K562 (cell line): ENCODE results near the gene PAFAH1B2. TPM values are rescaled to one million over a fixed set of nuclear protein-coding genes. Genes with fewer than 3 reads are reported as not detected.

ENCODE experiments used
- ATAC-seq: fragments of 200-7000 bp; cut with Tn5 transposase; 3 replicates; pipeline ENCODE4 v1.9.1; 2020; ENCODE audit warnings: moderate library complexity
- BruUV-seq: library from RNA; stranded (reverse); fragments of 400-500 nt; replicated peaks from 2 replicates; lab custom pipeline; 2021; lab: Mats Ljungman, UMichigan
- CTCF ChIA-PET: fragments of 300-600 bp; formaldehyde crosslinking; extraction: SDS; loops from one replicate; lab custom pipeline; 2021; ENCODE audit warnings: low intra/inter-chr PET ratio; lab: Yijun Ruan, JAX
- POLR2A ChIA-PET: fragments of 300-600, 350-650 bp; sonication (Branson Sonifier 250); formaldehyde crosslinking; extraction: SDS; loops from one replicate; lab custom pipeline; 2021; ENCODE audit warnings: antibody characterized with exemption, inconsistent platforms; lab: Yijun Ruan, JAX
- DNase-seq, 4 experiments: peaks; one replicate each; pipeline versions ENCODE4 v3.0.0 to v3.0.0-alpha.2; 2011 to 2018; ENCODE audit warnings: low spot score in 3 of 4, mixed read lengths in 3 of 4; ENCODE audit errors: extremely low read depth in 1 of 4
- FAIRE-seq: peaks from 2 replicates; lab custom pipeline; 2011; peaks lifted over from hg19 to GRCh38; lab: Jason Lieb, UNC
- H2AFZ ChIP-seq: 2 replicates; pipeline ENCODE4 v1.6.0; 2011; ENCODE audit warnings: low read depth, low read length, control low read depth, inconsistent platforms
- H3K27ac ChIP-seq: fragments of 200-600 bp; 3 replicates; pipeline ENCODE4 v1.8.0; 2011; ENCODE audit warnings: low read depth, mild to moderate bottlenecking, control low read depth, inconsistent platforms, low read length, moderate library complexity, mixed read lengths; ENCODE audit errors: extremely low read depth
- H3K27me3 ChIP-seq, 2 experiments: fragments of 300-600 bp in 1 of 2; 2 replicates in 1 of 2; 3 replicates in 1 of 2; pipeline versions ENCODE4 v1.6.0 to v1.8.0; 2011; ENCODE audit warnings: inconsistent platforms in 2 of 2, low read length in 2 of 2, mild to moderate bottlenecking in 1 of 2, mixed read lengths in 1 of 2, moderate library complexity in 1 of 2; ENCODE audit not compliant: control insufficient read depth in 2 of 2, insufficient read depth in 2 of 2
- H3K36me3 ChIP-seq: fragments of 300-600 bp; 3 replicates; pipeline ENCODE4 v1.8.0; 2011; ENCODE audit warnings: mild to moderate bottlenecking, low read length, inconsistent platforms; ENCODE audit not compliant: control insufficient read depth, insufficient read depth
- H3K4me1 ChIP-seq, 2 experiments: fragments of 200-600 bp in 1 of 2; replicated peaks in 1 of 2; 2 replicates in 1 of 2; 3 replicates in 1 of 2; pipeline versions ENCODE4 v1.5.1 to v1.8.0; 2011; ENCODE audit warnings: inconsistent platforms in 2 of 2, low read length in 2 of 2, mild to moderate bottlenecking in 1 of 2, mixed read lengths in 1 of 2, moderate library complexity in 1 of 2; ENCODE audit not compliant: control insufficient read depth in 2 of 2, insufficient read depth in 2 of 2
- H3K4me2 ChIP-seq: 2 replicates; pipeline ENCODE4 v1.6.1; 2011; ENCODE audit warnings: low read length, control low read depth, inconsistent platforms, mixed read lengths; ENCODE audit not compliant: insufficient read depth
- H3K4me3 ChIP-seq: fragments of 200-600 bp; sonication (generic), shearing (Covaris generic); 2 replicates; pipeline ENCODE4 v1.5.1; 2016; ENCODE audit warnings: control low read depth, inconsistent platforms
- H3K79me2 ChIP-seq: fragments of 200-600 bp; 3 replicates; pipeline ENCODE4 v1.8.0; 2011; ENCODE audit warnings: low read length, inconsistent platforms; ENCODE audit not compliant: control insufficient read depth, insufficient read depth
- H3K9ac ChIP-seq, 2 experiments: 2 replicates each; pipeline versions ENCODE4 v1.6.0 to v1.6.1; 2011; ENCODE audit warnings: low read depth in 2 of 2, low read length in 2 of 2, control low read depth in 1 of 2, inconsistent platforms in 1 of 2, mild to moderate bottlenecking in 1 of 2, mixed read lengths in 1 of 2; ENCODE audit not compliant: insufficient read depth in 1 of 2
- H3K9me1 ChIP-seq: one replicate; pipeline ENCODE4 v1.6.0; 2011; ENCODE audit warnings: inconsistent platforms, mild to moderate bottlenecking, low read length, moderate library complexity; ENCODE audit not compliant: control insufficient read depth, insufficient read depth
- H3K9me3 ChIP-seq: replicated peaks from 2 replicates; pipeline ENCODE4 v1.5.1; 2011; ENCODE audit warnings: low read depth, low read length, inconsistent platforms; ENCODE audit not compliant: control insufficient read depth, insufficient read depth
- H4K20me1 ChIP-seq: replicated peaks from 2 replicates; pipeline ENCODE4 v1.6.1; 2011; ENCODE audit warnings: low read length, inconsistent platforms, mixed read lengths; ENCODE audit not compliant: control insufficient read depth, insufficient read depth
- FOXA3 ChIP-seq, 2 experiments: fragments of 450-650 bp in 1 of 2; sonication (generic) in 1 of 2; formaldehyde crosslinking; IDR thresholded peaks in 1 of 2; conservative IDR thresholded peaks in 1 of 2; 2 replicates each; pipeline versions ENCODE4 v1.4.0 to v1.8.0; 2020 to 2022; ENCODE audit warnings: mild to moderate bottlenecking in 2 of 2, missing genetic modification reagents in 1 of 2
- HOXB6 ChIP-seq: fragments of 250-450 bp; sonication (Bioruptor Pico); IDR thresholded peaks from 2 replicates; pipeline ENCODE4 v1.5.1; 2022; ENCODE audit warnings: mild to moderate bottlenecking, borderline replicate concordance
- IFI16 ChIP-seq: fragments of 250-450 bp; sonication (Bioruptor Pico); IDR thresholded peaks from 2 replicates; pipeline ENCODE4 v2.1.2; 2022; ENCODE audit warnings: mild to moderate bottlenecking, inconsistent platforms
- KDM1A ChIP-seq, 2 experiments: fragments of 450-650 bp; IDR thresholded peaks; 2 replicates each; pipeline ENCODE4 v1.6.1; 2016; ENCODE audit warnings: mild to moderate bottlenecking in 2 of 2
- LCOR ChIP-seq: sonication (generic); formaldehyde crosslinking; IDR thresholded peaks from 2 replicates; pipeline ENCODE4 v1.8.0; 2022; ENCODE audit warnings: mild to moderate bottlenecking, missing genetic modification reagents
- MYBL2 ChIP-seq, 2 experiments: fragments of 450-650 bp in 1 of 2; sonication (generic) in 1 of 2; formaldehyde crosslinking in 1 of 2; IDR thresholded peaks; 2 replicates each; pipeline versions ENCODE4 v1.6.1 to v1.8.1; 2017 to 2022; ENCODE audit warnings: borderline replicate concordance in 1 of 2, inconsistent platforms in 1 of 2, low read depth in 1 of 2, mild to moderate bottlenecking in 1 of 2, missing genetic modification reagents in 1 of 2, moderate library complexity in 1 of 2
- NCOA4 ChIP-seq: fragments of 450-650 bp; IDR thresholded peaks from 2 replicates; pipeline ENCODE4 v1.6.1; 2018; ENCODE audit warnings: mild to moderate bottlenecking; ENCODE audit not compliant: partially characterized antibody
- NEUROD1 ChIP-seq: fragments of 150-350 bp; IDR thresholded peaks from 2 replicates; pipeline ENCODE4 v1.6.1; 2014; ENCODE audit warnings: borderline replicate concordance, low read length, low read depth; ENCODE audit not compliant: partially characterized antibody
- RNF2 ChIP-seq: sonication (generic); IDR thresholded peaks from 2 replicates; pipeline ENCODE4 v1.6.1; 2016
- SNIP1 ChIP-seq: fragments of 450-650 bp; IDR thresholded peaks from 2 replicates; pipeline ENCODE4 v1.7.1; 2017; ENCODE audit warnings: low read depth, mild to moderate bottlenecking
- SREBF1 ChIP-seq: fragments of 150-350 bp; IDR thresholded peaks from 2 replicates; pipeline ENCODE4 v1.6.1; 2014; ENCODE audit warnings: antibody characterized with exemption, low read depth, low read length, borderline replicate concordance
- SRSF9 ChIP-seq: fragments of 200-400 bp; formaldehyde crosslinking; IDR thresholded peaks from 2 replicates; pipeline ENCODE4 v1.6.1; 2017; ENCODE audit warnings: low read depth, low read length, borderline replicate concordance
- TAF9B ChIP-seq: fragments of 450-650 bp; IDR thresholded peaks from 2 replicates; pipeline ENCODE4 v1.6.1; 2018; ENCODE audit warnings: mild to moderate bottlenecking; ENCODE audit not compliant: partially characterized antibody
- TARDBP ChIP-seq: fragments of 450-650 bp; IDR thresholded peaks from 2 replicates; pipeline ENCODE4 v1.6.1; 2016
- THAP7 ChIP-seq: fragments of 250-450 bp; sonication (Bioruptor Pico); IDR thresholded peaks from 2 replicates; pipeline ENCODE4 v1.5.0; 2021
- TSC22D4 ChIP-seq: fragments of 450-650 bp; IDR thresholded peaks from 2 replicates; pipeline ENCODE4 v1.6.1; 2016; ENCODE audit warnings: missing genetic modification characterization, missing biosample characterization, control low read depth
- ZFX ChIP-seq: sonication (generic); formaldehyde crosslinking; IDR thresholded peaks from 2 replicates; pipeline ENCODE4 v1.8.0; 2022; ENCODE audit warnings: mild to moderate bottlenecking, missing genetic modification reagents, moderate library complexity
- ZNF124 ChIP-seq: sonication (generic); formaldehyde crosslinking; IDR thresholded peaks from 2 replicates; pipeline ENCODE4 v1.8.1; 2022; ENCODE audit warnings: missing genetic modification reagents
- WGBS: fragments of 100-300 bp; shearing (Covaris generic); methylation state at CpG from one replicate; pipeline ENCODE4 v1.1.6; 2016; ENCODE audit warnings: low coverage, mixed read lengths; ENCODE audit not compliant: insufficient coverage; ENCODE audit errors: missing lambda C conversion rate; 5-methylcytosine and 5-hydroxymethylcytosine counted together
- in situ Hi-C: fragments of 300-500 bp; cut with MboI; formaldehyde crosslinking; loops from 4 replicates; pipeline ENCODE4 v1.15.0; 2018; ENCODE audit warnings: inconsistent platforms, mixed read lengths
- intact Hi-C: fragments of 100-400 bp; cut with micrococcal nuclease; formaldehyde crosslinking; loops from 2 replicates; pipeline ENCODE4 v1.14.2; 2022
- polyA plus RNA-seq, 8 experiments: library from polyadenylated mRNA; depleted of rRNA in 4 of 8; stranded (reverse) in 5 of 8; unstranded in 3 of 8; fragments of >200 nt; fragmentation: Nextera tagmentation in 2 of 8; fragmentation: Illumina TruSeq in 1 of 8; extraction: Ambion mirVana in 2 of 8; extraction: Trizol in 1 of 8; gene quantifications; 2 replicates each; pipeline versions ENCODE4 v1.2.1 to v1.2.3, GENCODE V29; 2011 to 2014; ENCODE audit warnings: inconsistent platforms in 1 of 8, missing spikeins in 1 of 8
- total RNA-seq, 7 experiments: library from RNA; depleted of rRNA in 6 of 7; stranded (reverse); fragments of >200 nt in 6 of 7; fragmentation: Illumina TruSeq in 2 of 7; extraction: Trizol in 2 of 7; gene quantifications; 2 replicates each; pipeline versions ENCODE4 v1.2.1 to v1.2.3, GENCODE V29; 2011 to 2021; ENCODE audit warnings: low replicate concordance in 1 of 7
- TF ChIP-seq, protein P1 (sequence below): sonication (generic); formaldehyde crosslinking; IDR thresholded peaks from 2 replicates; pipeline ENCODE4 v1.9.0; 2022; ENCODE audit warnings: mild to moderate bottlenecking, missing genetic modification reagents
- TF ChIP-seq, protein P2 (sequence below), 2 experiments: fragments of 450-650 bp in 1 of 2; IDR thresholded peaks; 2 replicates each; pipeline ENCODE4 v1.6.1; 2011 to 2017; ENCODE audit warnings: low read depth in 2 of 2, antibody characterized with exemption in 1 of 2, borderline replicate concordance in 1 of 2, low read length in 1 of 2, mild to moderate bottlenecking in 1 of 2, mixed read lengths in 1 of 2; ENCODE audit not compliant: control insufficient read depth in 1 of 2

The PAFAH1B2 gene
- total and polyA plus RNA-seq, 9 of the 15 experiments (the other 6 are each of a cell fraction or from before 2014, with no cell fraction given): 27.8 to 94.7 (median 64.9) TPM

- FAIRE-seq (no peak), ATAC-seq (no peak)
- CTCF ChIA-PET: interaction anchor here (0.6 kb wide), 1 partner anchor 448 kb away, joined by 3 read pairs; no protein-coding TSS in a partner anchor
- TF ChIP-seq, protein P1, sequence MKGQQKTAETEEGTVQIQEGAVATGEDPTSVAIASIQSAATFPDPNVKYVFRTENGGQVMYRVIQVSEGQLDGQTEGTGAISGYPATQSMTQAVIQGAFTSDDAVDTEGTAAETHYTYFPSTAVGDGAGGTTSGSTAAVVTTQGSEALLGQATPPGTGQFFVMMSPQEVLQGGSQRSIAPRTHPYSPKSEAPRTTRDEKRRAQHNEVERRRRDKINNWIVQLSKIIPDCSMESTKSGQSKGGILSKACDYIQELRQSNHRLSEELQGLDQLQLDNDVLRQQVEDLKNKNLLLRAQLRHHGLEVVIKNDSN (CRISPR knock-in tag): no peak
- TF ChIP-seq NEUROD1 (no peak), SRSF9 (no peak), FOXA3 (CRISPR knock-in tag; conservative IDR thresholded peaks at IDR 0.05 in 1 of 2, IDR thresholded peaks at IDR 0.05 in 1 of 2) (no peak), NCOA4 (no peak), LCOR (no peak), HOXB6 (CRISPR knock-in tag) (no peak), TARDBP (no peak), TSC22D4 (tag) (no peak), THAP7 (no peak), SREBF1 (no peak), ZNF124 (CRISPR knock-in tag) (no peak), ZFX (CRISPR knock-in tag) (no peak), TAF9B (no peak), RNF2 (no peak), IFI16 (CRISPR knock-in tag) (no peak), SNIP1 (no peak), KDM1A (IDR thresholded peaks at IDR 0.05) (no peak), MYBL2 (IDR thresholded peaks at IDR 0.05; ENCODE audit: low read depth) (no peak), MYBL2 (CRISPR knock-in tag; IDR thresholded peaks at IDR 0.05; ENCODE audit: borderline replicate concordance) (no peak)
- TF ChIP-seq, protein P2, sequence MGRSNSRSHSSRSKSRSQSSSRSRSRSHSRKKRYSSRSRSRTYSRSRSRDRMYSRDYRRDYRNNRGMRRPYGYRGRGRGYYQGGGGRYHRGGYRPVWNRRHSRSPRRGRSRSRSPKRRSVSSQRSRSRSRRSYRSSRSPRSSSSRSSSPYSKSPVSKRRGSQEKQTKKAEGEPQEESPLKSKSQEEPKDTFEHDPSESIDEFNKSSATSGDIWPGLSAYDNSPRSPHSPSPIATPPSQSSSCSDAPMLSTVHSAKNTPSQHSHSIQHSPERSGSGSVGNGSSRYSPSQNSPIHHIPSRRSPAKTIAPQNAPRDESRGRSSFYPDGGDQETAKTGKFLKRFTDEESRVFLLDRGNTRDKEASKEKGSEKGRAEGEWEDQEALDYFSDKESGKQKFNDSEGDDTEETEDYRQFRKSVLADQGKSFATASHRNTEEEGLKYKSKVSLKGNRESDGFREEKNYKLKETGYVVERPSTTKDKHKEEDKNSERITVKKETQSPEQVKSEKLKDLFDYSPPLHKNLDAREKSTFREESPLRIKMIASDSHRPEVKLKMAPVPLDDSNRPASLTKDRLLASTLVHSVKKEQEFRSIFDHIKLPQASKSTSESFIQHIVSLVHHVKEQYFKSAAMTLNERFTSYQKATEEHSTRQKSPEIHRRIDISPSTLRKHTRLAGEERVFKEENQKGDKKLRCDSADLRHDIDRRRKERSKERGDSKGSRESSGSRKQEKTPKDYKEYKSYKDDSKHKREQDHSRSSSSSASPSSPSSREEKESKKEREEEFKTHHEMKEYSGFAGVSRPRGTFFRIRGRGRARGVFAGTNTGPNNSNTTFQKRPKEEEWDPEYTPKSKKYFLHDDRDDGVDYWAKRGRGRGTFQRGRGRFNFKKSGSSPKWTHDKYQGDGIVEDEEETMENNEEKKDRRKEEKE (IDR thresholded peaks at IDR 0.05; ENCODE audit: borderline replicate concordance in 1 of 2, control insufficient read depth in 1 of 2, low read depth in 2 of 2, low read length in 1 of 2): no peak
- TF ChIP-seq, all 486 proteins: peak for 0
- DNase-seq: no peak
- Histone ChIP-seq H3K9me1 (no peaks in the 10 kb centered on the region), H2AFZ (no peak overlapping the region), H3K9ac (no peak overlapping the region), H3K36me3 (peaks cover 50% of the 10 kb centered on the region; the same call in 1 of the 3 replicates), H3K4me2 (no peak overlapping the region), H3K4me1 (0 out of 5 replicates have a peak, but pooled peaks cover 0 to 4% of the 10 kb centered on the region in 2 experiments), H3K9me3 (no peaks in the 10 kb centered on the region), H4K20me1 (0 out of 2 replicates have a peak, but pooled peaks cover 3% of the 10 kb centered on the region), H3K4me3 (no peak overlapping the region), H3K27me3 (no peaks in the 10 kb centered on the region), H3K79me2 (no peaks in the 10 kb centered on the region), H3K27ac (no peak overlapping the region)
- 85% methylated on average over 18 of the region's 20 CpGs for WGBS
- in situ Hi-C loops: no loop called here
- intact Hi-C loops: no loop called here
- POLR2A ChIA-PET: no interaction called here
- no TSS peak for BruUV-seq
Observed at GRCh38 chr11:117188620-117189081, 44.6 kb downstream of the PAFAH1B2 start.
